Measurements from ENCODE around the gene ASNSD1.
A peak's percentile ranks its signal among the peaks of the same experiment; 100 is the strongest.
"Not testable (repeated sequence)": the region's sequence is repeated elsewhere in the genome, so short reads cannot be mapped to it uniquely, and the experiment has no call there.

The ASNSD1 gene

GRCh38 chr2:189641590-189641989 lies 19.7 kb upstream of the ASNSD1 start:
- H3K27ac ChIP-seq (ENCODE audit: low read depth, low read length), result no peak overlapping the region
- H3K9ac ChIP-seq (ENCODE audit: low read depth in 1 of 2, low read length in 2 of 2), result no peak overlapping the region
- H3K27me3 ChIP-seq (ENCODE audit: control insufficient read depth in 1 of 2, insufficient read depth in 2 of 2, low read length in 2 of 2), result no peaks in the 10 kb centered on the region
- H3K4me1 ChIP-seq (ENCODE audit: control insufficient read depth in 1 of 2, insufficient read depth in 2 of 2, low read length in 2 of 2), result peaks cover 9 to 25% of the 10 kb centered on the region in 2 donors
- no peaks in the 10 kb centered on the region for H3K36me3 ChIP-seq (ENCODE audit: control insufficient read depth in 1 of 2, insufficient read depth in 2 of 2, low read length in 2 of 2)
- no peak overlapping the region for H3K4me3 ChIP-seq (ENCODE audit: low read depth in 1 of 2, low read length in 2 of 2)
- no peaks in the 10 kb centered on the region for H3K9me3 ChIP-seq (ENCODE audit: control insufficient read depth in 1 of 2, low read length in 2 of 2)

GRCh38 chr2:189646521-189646920 lies 14.7 kb upstream of the ASNSD1 start:
- H3K27me3 ChIP-seq (ENCODE audit: control insufficient read depth in 1 of 2, insufficient read depth in 2 of 2, low read length in 2 of 2), result no peaks in the 10 kb centered on the region
- H3K4me3 ChIP-seq (ENCODE audit: low read depth in 1 of 2, low read length in 2 of 2), result no peak overlapping the region
- H3K4me1 ChIP-seq (ENCODE audit: control insufficient read depth in 1 of 2, insufficient read depth in 2 of 2, low read length in 2 of 2), result peaks cover under 1 to 2% of the 10 kb centered on the region in 2 donors
- no peaks in the 10 kb centered on the region for H3K9me3 ChIP-seq (ENCODE audit: control insufficient read depth in 1 of 2, low read length in 2 of 2)
- H3K36me3 ChIP-seq (ENCODE audit: control insufficient read depth in 1 of 2, insufficient read depth in 2 of 2, low read length in 2 of 2), result no peaks in the 10 kb centered on the region
- no peak overlapping the region for H3K27ac ChIP-seq (ENCODE audit: low read depth, low read length)
- no peak overlapping the region for H3K9ac ChIP-seq (ENCODE audit: low read depth in 1 of 2, low read length in 2 of 2)

GRCh38 chr2:189648846-189649509 lies 12.3 kb upstream of the ASNSD1 start:
- Histone ChIP-seq H3K27me3 (ENCODE audit: control insufficient read depth in 1 of 2, insufficient read depth in 2 of 2, low read length in 2 of 2) (no peaks in the 10 kb centered on the region), H3K4me1 (ENCODE audit: control insufficient read depth in 1 of 2, insufficient read depth in 2 of 2, low read length in 2 of 2) (no peaks in the 10 kb centered on the region), H3K9me3 (ENCODE audit: control insufficient read depth in 1 of 2, low read length in 2 of 2) (no peaks in the 10 kb centered on the region), H3K9ac (ENCODE audit: low read depth in 1 of 2, low read length in 2 of 2) (no peak overlapping the region), H3K36me3 (ENCODE audit: control insufficient read depth in 1 of 2, insufficient read depth in 2 of 2, low read length in 2 of 2) (no peaks in the 10 kb centered on the region), H3K4me3 (ENCODE audit: low read depth in 1 of 2, low read length in 2 of 2) (no peak overlapping the region), H3K27ac (ENCODE audit: low read depth, low read length) (no peak overlapping the region)

DNA sequence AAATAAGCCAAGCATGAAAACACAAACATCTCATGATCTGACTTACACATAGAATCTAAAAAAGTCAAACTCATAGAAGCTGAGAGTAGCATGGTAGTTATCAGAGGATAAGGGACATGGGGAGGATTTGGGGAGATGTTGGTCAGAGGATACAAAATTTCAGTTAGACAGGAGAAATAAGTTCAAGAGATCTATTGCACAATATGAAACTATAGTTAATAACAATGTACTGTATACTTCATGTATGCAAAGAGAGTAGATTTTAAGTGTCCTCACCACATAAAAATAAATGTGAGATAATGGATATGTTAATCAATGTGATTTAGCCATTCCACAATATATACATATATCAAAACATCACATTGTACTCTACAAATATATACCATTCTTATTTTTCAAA lies 10.0 kb upstream of the ASNSD1 start:
- no peaks in the 10 kb centered on the region for H3K27me3 ChIP-seq (ENCODE audit: control insufficient read depth in 1 of 2, insufficient read depth in 2 of 2, low read length in 2 of 2)
- no peaks in the 10 kb centered on the region for H3K36me3 ChIP-seq (ENCODE audit: control insufficient read depth in 1 of 2, insufficient read depth in 2 of 2, low read length in 2 of 2)
- H3K4me1 ChIP-seq (ENCODE audit: control insufficient read depth in 1 of 2, insufficient read depth in 2 of 2, low read length in 2 of 2), result no peaks in the 10 kb centered on the region
- H3K4me3 ChIP-seq (ENCODE audit: low read depth in 1 of 2, low read length in 2 of 2), result no peak overlapping the region
- no peak overlapping the region for H3K9ac ChIP-seq (ENCODE audit: low read depth in 1 of 2, low read length in 2 of 2)
- H3K9me3 ChIP-seq (ENCODE audit: control insufficient read depth in 1 of 2, low read length in 2 of 2), result no peaks in the 10 kb centered on the region
- no peak overlapping the region for H3K27ac ChIP-seq (ENCODE audit: low read depth, low read length)

DNA sequence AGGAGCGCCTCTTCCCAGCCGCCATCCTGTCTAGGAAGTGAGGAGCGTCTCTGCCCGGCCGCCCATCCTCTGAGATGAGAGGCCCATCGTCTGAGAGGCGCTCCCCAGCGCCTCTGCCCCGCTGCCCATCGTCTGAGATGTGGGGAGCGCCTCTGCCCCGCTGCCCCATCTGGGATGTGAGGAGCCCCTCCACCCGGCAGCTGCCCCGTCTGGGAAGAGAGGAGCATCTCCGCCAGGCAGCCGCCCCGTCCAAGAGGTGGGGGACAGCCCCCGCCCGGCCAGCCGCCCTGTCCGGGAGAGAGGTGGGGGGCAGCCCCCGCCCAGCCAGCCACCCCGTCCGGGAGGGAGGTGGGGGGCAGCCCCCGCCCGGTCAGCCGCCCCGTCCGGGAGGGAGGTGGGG lies 7.8 kb upstream of the ASNSD1 start:
- not testable (repeated sequence) for H3K9ac ChIP-seq (ENCODE audit: low read depth in 1 of 2, low read length in 2 of 2); H3K27me3 ChIP-seq (ENCODE audit: control insufficient read depth in 1 of 2, insufficient read depth in 2 of 2, low read length in 2 of 2); H3K36me3 ChIP-seq (ENCODE audit: control insufficient read depth in 1 of 2, insufficient read depth in 2 of 2, low read length in 2 of 2); H3K27ac ChIP-seq (ENCODE audit: low read depth, low read length); H3K4me3 ChIP-seq (ENCODE audit: low read depth in 1 of 2, low read length in 2 of 2); H3K9me3 ChIP-seq (ENCODE audit: control insufficient read depth in 1 of 2, low read length in 2 of 2)
- H3K4me1 ChIP-seq (ENCODE audit: control insufficient read depth in 1 of 2, insufficient read depth in 2 of 2, low read length in 2 of 2), result peaks cover 3 to 12% of the 10 kb centered on the region in 2 donors

GRCh38 chr2:189654641-189655040 lies 6.6 kb upstream of the ASNSD1 start:
- Histone ChIP-seq H3K4me3 (ENCODE audit: low read depth in 1 of 2, low read length in 2 of 2) (no peak overlapping the region), H3K9me3 (ENCODE audit: control insufficient read depth in 1 of 2, low read length in 2 of 2) (no peaks in the 10 kb centered on the region), H3K9ac (ENCODE audit: low read depth in 1 of 2, low read length in 2 of 2) (no peak overlapping the region), H3K4me1 (ENCODE audit: control insufficient read depth in 1 of 2, insufficient read depth in 2 of 2, low read length in 2 of 2) (peaks cover 3 to 13% of the 10 kb centered on the region in 2 donors), H3K36me3 (ENCODE audit: control insufficient read depth in 1 of 2, insufficient read depth in 2 of 2, low read length in 2 of 2) (no peaks in the 10 kb centered on the region), H3K27ac (ENCODE audit: low read depth, low read length) (no peak overlapping the region), H3K27me3 (ENCODE audit: control insufficient read depth in 1 of 2, insufficient read depth in 2 of 2, low read length in 2 of 2) (no peaks in the 10 kb centered on the region)

GRCh38 chr2:189657867-189658266 lies 3.4 kb upstream of the ASNSD1 start:
- Histone ChIP-seq H3K27me3 (ENCODE audit: control insufficient read depth in 1 of 2, insufficient read depth in 2 of 2, low read length in 2 of 2) (no peaks in the 10 kb centered on the region), H3K4me1 (ENCODE audit: control insufficient read depth in 1 of 2, insufficient read depth in 2 of 2, low read length in 2 of 2) (peaks cover 15 to 31% of the 10 kb centered on the region in 2 donors), H3K4me3 (ENCODE audit: low read depth in 1 of 2, low read length in 2 of 2) (no peak overlapping the region), H3K9me3 (ENCODE audit: control insufficient read depth in 1 of 2, low read length in 2 of 2) (no peaks in the 10 kb centered on the region), H3K9ac (ENCODE audit: low read depth in 1 of 2, low read length in 2 of 2) (no peak overlapping the region), H3K36me3 (ENCODE audit: control insufficient read depth in 1 of 2, insufficient read depth in 2 of 2, low read length in 2 of 2) (no peaks in the 10 kb centered on the region), H3K27ac (ENCODE audit: low read depth, low read length) (no peak overlapping the region)

DNA sequence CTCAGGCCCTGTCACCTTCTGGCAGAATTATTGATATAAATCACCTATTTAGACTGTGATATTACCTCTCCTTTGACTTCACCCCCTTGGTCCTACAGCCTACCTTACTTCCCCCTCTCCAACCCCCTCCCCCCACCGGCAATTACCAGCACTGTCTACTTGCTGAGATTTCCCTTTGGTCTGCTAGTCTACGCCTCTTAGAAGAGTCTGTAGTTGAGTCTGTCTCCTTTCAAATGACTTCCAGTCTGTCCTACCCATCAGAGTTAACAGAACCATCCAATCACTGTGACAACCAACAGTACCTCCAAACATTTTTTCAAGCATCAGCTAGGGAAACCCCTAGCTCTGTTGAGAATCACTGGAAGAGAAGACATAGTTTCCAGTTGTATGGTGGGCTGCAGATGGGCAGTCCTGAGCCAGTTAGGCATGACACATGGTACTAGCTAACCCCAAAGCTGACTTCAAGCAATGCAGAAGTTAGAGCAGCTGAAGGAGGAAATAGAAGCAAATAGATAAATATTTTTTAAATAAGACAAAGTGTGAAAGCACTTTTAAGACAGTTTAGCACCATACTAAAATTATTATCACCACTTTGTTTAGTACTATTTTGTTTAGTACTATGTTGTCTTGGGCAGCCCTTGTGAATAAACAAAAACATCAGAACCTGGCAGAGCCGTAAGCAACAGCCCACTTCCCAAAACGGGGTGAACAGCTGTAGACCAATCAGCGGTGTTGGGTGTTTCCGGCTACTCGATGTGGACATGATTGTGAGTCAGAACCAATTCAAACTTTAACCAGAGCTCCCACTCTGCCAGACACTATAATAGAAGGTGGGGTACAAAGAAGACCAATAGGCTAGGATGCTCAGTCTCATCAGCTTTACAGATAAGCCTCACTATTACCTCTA lies 2.7 kb upstream of the ASNSD1 start:
- Histone ChIP-seq H3K9me3 (ENCODE audit: control insufficient read depth in 1 of 2, low read length in 2 of 2) (no peaks in the 10 kb centered on the region), H3K4me3 (ENCODE audit: low read depth in 1 of 2, low read length in 2 of 2) (no peak overlapping the region), H3K27me3 (ENCODE audit: control insufficient read depth in 1 of 2, insufficient read depth in 2 of 2, low read length in 2 of 2) (no peaks in the 10 kb centered on the region), H3K9ac (ENCODE audit: low read depth in 1 of 2, low read length in 2 of 2) (no peak overlapping the region), H3K4me1 (ENCODE audit: control insufficient read depth in 1 of 2, insufficient read depth in 2 of 2, low read length in 2 of 2) (peaks cover 15 to 32% of the 10 kb centered on the region in 2 donors), H3K27ac (ENCODE audit: low read depth, low read length) (peak overlapping the region; percentile 22), H3K36me3 (ENCODE audit: control insufficient read depth in 1 of 2, insufficient read depth in 2 of 2, low read length in 2 of 2) (no peaks in the 10 kb centered on the region)

- no peaks in the 10 kb centered on the region for H3K9me3 ChIP-seq (ENCODE audit: control insufficient read depth in 1 of 2, low read length in 2 of 2)
- no peaks in the 10 kb centered on the region for H3K36me3 ChIP-seq (ENCODE audit: control insufficient read depth in 1 of 2, insufficient read depth in 2 of 2, low read length in 2 of 2)
- H3K27me3 ChIP-seq (ENCODE audit: control insufficient read depth in 1 of 2, insufficient read depth in 2 of 2, low read length in 2 of 2), result no peaks in the 10 kb centered on the region
- H3K4me3 ChIP-seq (ENCODE audit: low read depth in 1 of 2, low read length in 2 of 2), result no peak overlapping the region
- no peak overlapping the region for H3K9ac ChIP-seq (ENCODE audit: low read depth in 1 of 2, low read length in 2 of 2)
- peaks cover 15 to 32% of the 10 kb centered on the region in 2 donors for H3K4me1 ChIP-seq (ENCODE audit: control insufficient read depth in 1 of 2, insufficient read depth in 2 of 2, low read length in 2 of 2)
- H3K27ac ChIP-seq (ENCODE audit: low read depth, low read length), result no peak overlapping the region
These were observed 1.5 kb upstream of the ASNSD1 start for GRCh38 chr2:189659734-189660133.

DNA sequence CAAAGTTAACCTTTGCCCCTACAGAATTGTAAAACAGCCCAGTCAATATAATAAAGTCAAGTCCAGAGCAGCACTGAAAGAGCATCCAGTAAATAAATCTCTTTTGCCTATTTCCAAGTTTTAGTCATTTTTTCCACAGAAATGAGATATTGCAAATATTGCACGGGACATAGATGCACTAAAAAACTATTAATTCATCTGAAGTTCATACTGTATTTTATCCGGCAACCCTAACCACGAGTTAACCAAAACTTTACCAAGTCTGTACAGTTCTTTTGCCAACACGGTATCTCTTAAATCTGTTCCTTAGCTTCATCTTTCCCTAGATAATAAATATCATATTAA lies 484 bp upstream of the ASNSD1 start:
- Histone ChIP-seq H3K4me3 (ENCODE audit: low read depth in 1 of 2, low read length in 2 of 2) (no peak overlapping the region), H3K9ac (ENCODE audit: low read depth in 1 of 2, low read length in 2 of 2) (no peak overlapping the region), H3K9me3 (ENCODE audit: control insufficient read depth in 1 of 2, low read length in 2 of 2) (no peaks in the 10 kb centered on the region), H3K27ac (ENCODE audit: low read depth, low read length) (no peak overlapping the region), H3K27me3 (ENCODE audit: control insufficient read depth in 1 of 2, insufficient read depth in 2 of 2, low read length in 2 of 2) (no peaks in the 10 kb centered on the region), H3K36me3 (ENCODE audit: control insufficient read depth in 1 of 2, insufficient read depth in 2 of 2, low read length in 2 of 2) (no peaks in the 10 kb centered on the region), H3K4me1 (ENCODE audit: control insufficient read depth in 1 of 2, insufficient read depth in 2 of 2, low read length in 2 of 2) (peaks cover 15 to 32% of the 10 kb centered on the region in 2 donors)
